ENCODE data around the gene TCEANC2. TPM values are rescaled to one million over a fixed set of nuclear protein-coding genes. Genes with fewer than 3 reads are reported as not detected.
"Not testable (repeated sequence)": the region's sequence is repeated elsewhere in the genome, so short reads cannot be mapped to it uniquely, and the experiment has no call there.

The TCEANC2 gene
- total RNA-seq, 1 donor from 2014 or later: 3.6 TPM

- no peak for DNase-seq (ENCODE audit: low read depth)
- no peak for TF ChIP-seq CTCF (IDR thresholded peaks at IDR 0.05; ENCODE audit: insufficient read depth, low read length, poor library complexity, severe bottlenecking)
Measured at GRCh38 chr1:54013393-54014008, 39.9 kb upstream of the TCEANC2 start.

GRCh38 chr1:54014009-54014629 lies 39.3 kb upstream of the TCEANC2 start:
- Histone ChIP-seq H3K36me3 (ENCODE audit: control insufficient read depth, insufficient read depth, low read length) (no peaks in the 10 kb centered on the region), H3K4me3 (ENCODE audit: low read depth, low read length) (no peak overlapping the region), H3K27me3 (ENCODE audit: control insufficient read depth, insufficient read depth, low read length) (peaks cover 52% of the 10 kb centered on the region)
- TF ChIP-seq CTCF (IDR thresholded peaks at IDR 0.05; ENCODE audit: insufficient read depth, low read length, poor library complexity, severe bottlenecking): no peak
- no peak for DNase-seq (ENCODE audit: low read depth)

More at GRCh38 chr1:54013393-54014008, 39.9 kb upstream of the TCEANC2 start:
- H3K27me3 ChIP-seq (ENCODE audit: control insufficient read depth, insufficient read depth, low read length): peaks cover 53% of the 10 kb centered on the region
- no peaks in the 10 kb centered on the region for H3K36me3 ChIP-seq (ENCODE audit: control insufficient read depth, insufficient read depth, low read length)
- no peak overlapping the region for H3K4me3 ChIP-seq (ENCODE audit: low read depth, low read length)

GRCh38 chr1:54016343-54017282 lies 36.8 kb upstream of the TCEANC2 start:
- Histone ChIP-seq H3K4me3 (ENCODE audit: low read depth, low read length) (no peak overlapping the region), H3K36me3 (ENCODE audit: control insufficient read depth, insufficient read depth, low read length) (no peaks in the 10 kb centered on the region), H3K27me3 (ENCODE audit: control insufficient read depth, insufficient read depth, low read length) (peaks cover 36% of the 10 kb centered on the region)
- DNase-seq (ENCODE audit: low read depth): peak; percentile 31
- no peak for TF ChIP-seq CTCF (IDR thresholded peaks at IDR 0.05; ENCODE audit: insufficient read depth, low read length, poor library complexity, severe bottlenecking)

- Histone ChIP-seq H3K36me3 (ENCODE audit: control insufficient read depth, insufficient read depth, low read length) (no peaks in the 10 kb centered on the region), H3K27me3 (ENCODE audit: control insufficient read depth, insufficient read depth, low read length) (peaks cover 28% of the 10 kb centered on the region), H3K4me3 (ENCODE audit: low read depth, low read length) (no peak within 1 kb of the TSS)
- no peak for DNase-seq (ENCODE audit: low read depth)
- TF ChIP-seq CTCF (IDR thresholded peaks at IDR 0.05; ENCODE audit: insufficient read depth, low read length, poor library complexity, severe bottlenecking): no peak
Measured at GRCh38 chr1:54017979-54018378, 35.4 kb upstream of the TCEANC2 start, which contains the start of gene LDLRAD1. Gene LDLRAD1 (minus strand): TSS chr1:54018186. CDS start chr1:54018112, 74 bp downstream.

- TF ChIP-seq CTCF (IDR thresholded peaks at IDR 0.05; ENCODE audit: insufficient read depth, low read length, poor library complexity, severe bottlenecking): no peak
- Histone ChIP-seq H3K27me3 (ENCODE audit: control insufficient read depth, insufficient read depth, low read length) (peaks cover 22% of the 10 kb centered on the region), H3K36me3 (ENCODE audit: control insufficient read depth, insufficient read depth, low read length) (no peaks in the 10 kb centered on the region), H3K4me3 (ENCODE audit: low read depth, low read length) (no peak overlapping the region)
- no peak for DNase-seq (ENCODE audit: low read depth)
Measured at GRCh38 chr1:54018635-54019034, 34.8 kb upstream of the TCEANC2 start.

GRCh38 chr1:54019562-54020176 lies 33.7 kb upstream of the TCEANC2 start:
- DNase-seq (ENCODE audit: low read depth); H3K4me3 ChIP-seq (ENCODE audit: low read depth, low read length); H3K36me3 ChIP-seq (ENCODE audit: control insufficient read depth, insufficient read depth, low read length): not testable (repeated sequence)
- H3K27me3 ChIP-seq (ENCODE audit: control insufficient read depth, insufficient read depth, low read length): peaks cover 13% of the 10 kb centered on the region
